Body of pancreas (tissue), 4 donors: ENCODE data around the gene ATP13A3. TPM values are rescaled to one million over a fixed set of nuclear protein-coding genes. Genes with fewer than 3 reads are reported as not detected.

ENCODE experiments used
- ATAC-seq: fragments of 150-250 bp; one replicate; pipeline ENCODE4 v1.9.1; 2016
- DNase-seq, 4 donors: peaks; one replicate each; pipeline ENCODE4 v3.0.0-alpha.2; 2019
- H3K27ac ChIP-seq, 4 donors: fragments of 200-600 bp; sonication (generic); 1 replicate in 3 of 4; 2 replicates in 1 of 4; pipeline versions ENCODE4 v1.5.1 to v1.6.1; 2016 to 2019; ENCODE audit warnings: mild to moderate bottlenecking in 1 of 4, mixed read lengths in 1 of 4, moderate library complexity in 1 of 4
- H3K27me3 ChIP-seq, 2 donors: fragments of 200-600 bp; sonication (generic); one replicate each; pipeline ENCODE4 v1.6.0; 2016; ENCODE audit warnings: mild to moderate bottlenecking in 1 of 2
- H3K36me3 ChIP-seq, 2 donors: fragments of 200-600 bp; sonication (generic); replicated peaks in 1 of 2; 2 replicates each; pipeline ENCODE4 v1.5.1; 2016; ENCODE audit warnings: low read depth in 2 of 2; ENCODE audit not compliant: insufficient read depth in 1 of 2
- H3K4me1 ChIP-seq: fragments of 200-600 bp; sonication (generic); one replicate; pipeline ENCODE4 v1.6.0; 2016
- H3K4me3 ChIP-seq, 2 donors: fragments of 200-600 bp; sonication (generic); 1 replicate in 1 of 2; 2 replicates in 1 of 2; pipeline ENCODE4 v1.5.1; 2016 to 2019
- H3K9me3 ChIP-seq, 3 donors: fragments of 200-600 bp; sonication (generic); 1 replicate in 2 of 3; 2 replicates in 1 of 3; pipeline ENCODE4 v1.5.1; 2016
- POLR2A ChIP-seq, 3 donors: fragments of 450-650 bp; IDR thresholded peaks; one replicate each; pipeline ENCODE4 v1.6.1; 2016; ENCODE audit warnings: antibody characterized with exemption in 3 of 3, mild to moderate bottlenecking in 2 of 3
- WGBS, 2 donors: methylation state at CpG; one replicate each; pipeline ENCODE4 v1.1.5; 2017; 5-methylcytosine and 5-hydroxymethylcytosine counted together
- intact Hi-C: fragments of 100-400 bp; cut with DNase I; formaldehyde crosslinking; loops from one replicate; pipeline ENCODE4 v1.15.1; 2023
- small RNA-seq: library from RNA; depleted of rRNA; stranded (forward); fragments of <200 nt; gene quantifications from one replicate; pipeline ENCODE3, GENCODE V24; 2016
- total RNA-seq, 2 donors: library from RNA; depleted of rRNA; stranded (reverse); fragments of >200 nt; gene quantifications; one replicate each; pipeline ENCODE4 v1.1.0, GENCODE V29; 2016
- TF ChIP-seq, protein P1 (sequence below), 7 experiments: fragments of 450-650 bp in 4 of 7; fragments of 200-600 bp in 3 of 7; sonication (generic) in 3 of 7; IDR thresholded peaks; one replicate each; pipeline ENCODE4 v1.5.1; 2016 to 2019; ENCODE audit warnings: antibody characterized with exemption in 7 of 7

The ATP13A3 gene
- total RNA-seq, 2 donors from 2014 or later, result 35.6 to 56.0 TPM

- H3K4me1 ChIP-seq, result no peaks in the 10 kb centered on the region
- TF ChIP-seq, protein P1, sequence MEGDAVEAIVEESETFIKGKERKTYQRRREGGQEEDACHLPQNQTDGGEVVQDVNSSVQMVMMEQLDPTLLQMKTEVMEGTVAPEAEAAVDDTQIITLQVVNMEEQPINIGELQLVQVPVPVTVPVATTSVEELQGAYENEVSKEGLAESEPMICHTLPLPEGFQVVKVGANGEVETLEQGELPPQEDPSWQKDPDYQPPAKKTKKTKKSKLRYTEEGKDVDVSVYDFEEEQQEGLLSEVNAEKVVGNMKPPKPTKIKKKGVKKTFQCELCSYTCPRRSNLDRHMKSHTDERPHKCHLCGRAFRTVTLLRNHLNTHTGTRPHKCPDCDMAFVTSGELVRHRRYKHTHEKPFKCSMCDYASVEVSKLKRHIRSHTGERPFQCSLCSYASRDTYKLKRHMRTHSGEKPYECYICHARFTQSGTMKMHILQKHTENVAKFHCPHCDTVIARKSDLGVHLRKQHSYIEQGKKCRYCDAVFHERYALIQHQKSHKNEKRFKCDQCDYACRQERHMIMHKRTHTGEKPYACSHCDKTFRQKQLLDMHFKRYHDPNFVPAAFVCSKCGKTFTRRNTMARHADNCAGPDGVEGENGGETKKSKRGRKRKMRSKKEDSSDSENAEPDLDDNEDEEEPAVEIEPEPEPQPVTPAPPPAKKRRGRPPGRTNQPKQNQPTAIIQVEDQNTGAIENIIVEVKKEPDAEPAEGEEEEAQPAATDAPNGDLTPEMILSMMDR (IDR thresholded peaks at IDR 0.05), result no peak
- no peak for TF ChIP-seq POLR2A (IDR thresholded peaks at IDR 0.05)
- no peak for ATAC-seq
- H3K36me3 ChIP-seq, result no peaks in the 10 kb centered on the region
- H3K27me3 ChIP-seq, result no peaks in the 10 kb centered on the region
- 52 to 65% methylated on average over 7 of the region's 7 CpGs for WGBS, 2 donors
- H3K27ac ChIP-seq, result no peak overlapping the region
- intact Hi-C loops, result no loop called here
- no peaks in the 10 kb centered on the region for H3K9me3 ChIP-seq
- no peak overlapping the region for H3K4me3 ChIP-seq
- no peak for DNase-seq
These were observed 131.4 kb downstream of the ATP13A3 start for GRCh38 chr3:194355379-194355778.

DNA sequence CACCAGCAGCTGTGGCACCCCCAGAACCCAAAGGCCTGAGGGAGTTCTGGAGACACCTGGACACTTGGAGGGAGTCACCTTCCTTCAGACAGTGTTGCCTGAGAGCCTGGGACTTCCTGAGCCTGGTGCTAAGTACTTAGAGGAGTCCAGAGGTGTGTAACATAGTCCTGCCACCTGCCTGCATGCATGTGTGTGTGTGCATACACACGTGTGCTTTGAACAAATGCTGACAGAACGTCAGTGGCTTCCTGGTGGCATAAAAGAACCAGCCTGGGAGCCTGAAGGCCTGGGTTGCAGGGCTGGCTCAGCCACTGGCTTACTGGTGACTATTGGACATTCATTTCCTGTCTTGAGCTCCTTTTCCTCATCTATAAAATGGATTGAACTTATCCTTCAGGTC, 132.5 kb downstream of the ATP13A3 start:
- 50 to 55% methylated on average over 2 of the region's 2 CpGs for WGBS, 2 donors
- Histone ChIP-seq H3K9me3 (no peaks in the 10 kb centered on the region), H3K27ac (no peak overlapping the region), H3K4me1 (no peaks in the 10 kb centered on the region), H3K36me3 (no peaks in the 10 kb centered on the region), H3K4me3 (no peak overlapping the region), H3K27me3 (no peaks in the 10 kb centered on the region)
- no peak for DNase-seq
- ATAC-seq, result no peak
- intact Hi-C loops, result no loop called here
- TF ChIP-seq, protein P1 (IDR thresholded peaks at IDR 0.05), result no peak
- TF ChIP-seq POLR2A (IDR thresholded peaks at IDR 0.05), result no peak

Small RNA genes lying within 50 kb of the gene (small RNA-seq; reads per million reads assigned to genes)
- gene AC108676.2 (not detected), gene RNU6-1101P (not detected)

Other genes starting within 250 kb of the ATP13A3 start
- gene CPN2, start 135.7 kb downstream of the ATP13A3 start, total RNA-seq, result not detected
- gene LRRC15, start 117.3 kb downstream of the ATP13A3 start, total RNA-seq, result under 1 TPM in 1 of 2 donors, not detected in 1; 0.26 TPM
- not detected for gene GP5, start 87.7 kb downstream of the ATP13A3 start, total RNA-seq
- gene TMEM44, start 146.4 kb upstream of the ATP13A3 start, total RNA-seq, result 1 to 10 TPM; 1.8 to 9.6 TPM
- gene LSG1, start 185.2 kb upstream of the ATP13A3 start, total RNA-seq, result 10 to 100 TPM; 30.1 to 36.9 TPM
- gene FAM43A, start 198.9 kb upstream of the ATP13A3 start, total RNA-seq, result 1 to 10 TPM; 5.2 to 5.3 TPM